Left lung (tissue), 10 donors: ENCODE data around the gene MACROD2. TPM values are rescaled to one million over a fixed set of nuclear protein-coding genes. Genes with fewer than 3 reads are reported as not detected.

Experiments used
- ATAC-seq: fragments of 200-7000 bp; cut with Tn5 transposase; one replicate; pipeline ENCODE4 v1.9.1; 2020; ENCODE audit warnings: moderate library complexity
- DNase-seq, 4 donors: peaks; one replicate each; pipeline ENCODE4 v3.0.0-alpha.2; 2013 to 2020
- H3K27ac ChIP-seq, 2 donors: fragments of 200-600 bp; sonication (generic) in 1 of 2; one replicate each; pipeline versions ENCODE4 v1.5.0 to v1.8.0; 2020 to 2021
- H3K27me3 ChIP-seq, 2 donors: fragments of 200-600 bp; sonication (generic) in 1 of 2; one replicate each; pipeline versions ENCODE4 v1.5.0 to v1.8.0; 2020 to 2021
- H3K36me3 ChIP-seq, 2 donors: fragments of 200-600 bp; sonication (generic) in 1 of 2; one replicate each; pipeline versions ENCODE4 v1.5.0 to v1.8.0; 2020 to 2021
- H3K4me1 ChIP-seq, 2 donors: fragments of 200-600 bp; one replicate each; pipeline ENCODE4 v1.8.0; 2021
- H3K4me3 ChIP-seq, 2 donors: fragments of 200-600 bp; sonication (generic) in 1 of 2; one replicate each; pipeline versions ENCODE4 v1.5.0 to v1.8.0; 2020 to 2021; ENCODE audit warnings: mild to moderate bottlenecking in 1 of 2
- H3K9me3 ChIP-seq, 2 donors: fragments of 200-600 bp; sonication (generic) in 1 of 2; one replicate each; pipeline versions ENCODE4 v1.5.0 to v1.8.0; 2020 to 2021
- intact Hi-C, 2 donors: fragments of 100-400 bp; cut with DNase I; formaldehyde crosslinking; loops; one replicate each; pipeline versions ENCODE4 v1.11.2 to v1.14.2; 2022
- polyA plus RNA-seq, 6 donors: library from polyadenylated mRNA; unstranded; fragments of 120-200 nt; gene quantifications; one replicate each; pipeline ENCODE4 v1.2.1, GENCODE V29; 2013; ENCODE audit not compliant: insufficient read length in 6 of 6
- total RNA-seq, 2 donors: library from RNA; stranded (reverse); fragmentation: NEBNext Ultra II Directional; extraction: Animal tissue kit (Norgen Biotek cat#: 25700); gene quantifications; one replicate each; pipeline ENCODE4 v1.2.1, GENCODE V29; 2021
- TF ChIP-seq, protein P1 (sequence below), 2 donors: fragments of 200-600 bp; sonication (generic) in 1 of 2; IDR thresholded peaks; one replicate each; pipeline versions ENCODE4 v1.5.0 to v1.8.0; 2021; ENCODE audit warnings: antibody characterized with exemption in 2 of 2
- donor health status: DM: no; HTN: yes; CAD: no.
- donor health status: DM: no; HTN: no; CAD: no.

MACROD2 gene
- total and polyA plus RNA-seq, 8 donors, result 6.1 to 23.6 (median 8.9) TPM

- Histone ChIP-seq H3K9me3 (no peaks in the 10 kb centered on the region), H3K27me3 (no peaks in the 10 kb centered on the region), H3K4me1 (peaks cover 0 to 12% of the 10 kb centered on the region in 2 donors), H3K36me3 (no peaks in the 10 kb centered on the region), H3K4me3 (no peak overlapping the region), H3K27ac (no peak overlapping the region)
- DNase-seq (no peak), ATAC-seq (no peak)
- TF ChIP-seq, protein P1, sequence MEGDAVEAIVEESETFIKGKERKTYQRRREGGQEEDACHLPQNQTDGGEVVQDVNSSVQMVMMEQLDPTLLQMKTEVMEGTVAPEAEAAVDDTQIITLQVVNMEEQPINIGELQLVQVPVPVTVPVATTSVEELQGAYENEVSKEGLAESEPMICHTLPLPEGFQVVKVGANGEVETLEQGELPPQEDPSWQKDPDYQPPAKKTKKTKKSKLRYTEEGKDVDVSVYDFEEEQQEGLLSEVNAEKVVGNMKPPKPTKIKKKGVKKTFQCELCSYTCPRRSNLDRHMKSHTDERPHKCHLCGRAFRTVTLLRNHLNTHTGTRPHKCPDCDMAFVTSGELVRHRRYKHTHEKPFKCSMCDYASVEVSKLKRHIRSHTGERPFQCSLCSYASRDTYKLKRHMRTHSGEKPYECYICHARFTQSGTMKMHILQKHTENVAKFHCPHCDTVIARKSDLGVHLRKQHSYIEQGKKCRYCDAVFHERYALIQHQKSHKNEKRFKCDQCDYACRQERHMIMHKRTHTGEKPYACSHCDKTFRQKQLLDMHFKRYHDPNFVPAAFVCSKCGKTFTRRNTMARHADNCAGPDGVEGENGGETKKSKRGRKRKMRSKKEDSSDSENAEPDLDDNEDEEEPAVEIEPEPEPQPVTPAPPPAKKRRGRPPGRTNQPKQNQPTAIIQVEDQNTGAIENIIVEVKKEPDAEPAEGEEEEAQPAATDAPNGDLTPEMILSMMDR (IDR thresholded peaks at IDR 0.05), result no peak
- intact Hi-C loops, result no loop called here
Measured at GRCh38 chr20:14947536-14947935, 952.2 kb downstream of the MACROD2 start.

- Histone ChIP-seq H3K27me3 (no peaks in the 10 kb centered on the region), H3K4me3 (no peak overlapping the region), H3K27ac (no peak overlapping the region), H3K4me1 (peaks cover 0 to 15% of the 10 kb centered on the region in 2 donors), H3K36me3 (no peaks in the 10 kb centered on the region), H3K9me3 (no peaks in the 10 kb centered on the region)
- ATAC-seq (no peak), DNase-seq (no peak)
- intact Hi-C loops, result no loop called here
- TF ChIP-seq, protein P1 (IDR thresholded peaks at IDR 0.05), result no peak
Measured at GRCh38 chr20:14947946-14948345, 952.6 kb downstream of the MACROD2 start.

GRCh38 chr20:14948416-14948815, 953.1 kb downstream of the MACROD2 start:
- intact Hi-C loops, result no loop called here
- H3K4me1 ChIP-seq, result peaks cover 0 to 15% of the 10 kb centered on the region in 2 donors
- no peaks in the 10 kb centered on the region for H3K27me3 ChIP-seq
- no peak overlapping the region for H3K27ac ChIP-seq
- H3K4me3 ChIP-seq, result no peak overlapping the region
- ATAC-seq (no peak), DNase-seq (no peak)
- no peaks in the 10 kb centered on the region for H3K9me3 ChIP-seq
- H3K36me3 ChIP-seq, result no peaks in the 10 kb centered on the region
- TF ChIP-seq, protein P1 (IDR thresholded peaks at IDR 0.05), result no peak

DNA sequence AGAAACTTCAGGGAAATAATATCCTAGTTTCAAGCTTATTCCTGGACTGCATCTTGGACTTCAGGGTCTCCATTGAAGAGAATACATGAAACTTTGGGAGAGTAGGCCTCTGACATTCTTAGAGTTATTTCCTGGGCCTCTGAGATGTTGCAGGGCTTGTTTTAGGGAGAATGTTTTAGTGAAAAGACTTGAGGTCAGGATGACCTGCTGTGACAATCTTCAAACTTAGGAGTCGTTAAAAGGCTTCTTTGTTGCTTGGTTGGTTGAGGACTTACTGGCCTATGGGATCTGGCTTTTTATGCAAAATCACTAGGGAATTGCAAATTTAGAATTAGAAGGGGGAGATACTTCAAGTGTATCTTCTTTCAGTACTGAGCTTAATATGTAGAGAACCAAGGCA, 955.3 kb downstream of the MACROD2 start:
- H3K9me3 ChIP-seq, result no peaks in the 10 kb centered on the region
- H3K27me3 ChIP-seq, result no peaks in the 10 kb centered on the region
- no peaks in the 10 kb centered on the region for H3K36me3 ChIP-seq
- TF ChIP-seq, protein P1 (IDR thresholded peaks at IDR 0.05), result no peak
- peaks cover 0 to 15% of the 10 kb centered on the region in 2 donors for H3K4me1 ChIP-seq
- H3K4me3 ChIP-seq, result no peak overlapping the region
- ATAC-seq (no peak), DNase-seq (no peak)
- intact Hi-C loops, result no loop called here
- H3K27ac ChIP-seq, result no peak overlapping the region

- intact Hi-C loops, result no loop called here
- H3K9me3 ChIP-seq, result no peaks in the 10 kb centered on the region
- H3K27me3 ChIP-seq, result no peaks in the 10 kb centered on the region
- no peak for ATAC-seq
- H3K27ac ChIP-seq, result no peak overlapping the region
- TF ChIP-seq, protein P1 (IDR thresholded peaks at IDR 0.05), result no peak
- H3K4me3 ChIP-seq, result no peak overlapping the region
- no peaks in the 10 kb centered on the region for H3K36me3 ChIP-seq
- no peak for DNase-seq
- peaks cover 0 to 15% of the 10 kb centered on the region in 2 donors for H3K4me1 ChIP-seq
Measured at GRCh38 chr20:14951105-14951504, 955.8 kb downstream of the MACROD2 start.
